ENCODE data around the gene RNF2. TPM values are rescaled to one million over a fixed set of nuclear protein-coding genes. Genes with fewer than 3 reads are reported as not detected.

The RNF2 gene
- total RNA-seq, 2 donors from 2014 or later: 14.9 to 21.7 TPM

DNA sequence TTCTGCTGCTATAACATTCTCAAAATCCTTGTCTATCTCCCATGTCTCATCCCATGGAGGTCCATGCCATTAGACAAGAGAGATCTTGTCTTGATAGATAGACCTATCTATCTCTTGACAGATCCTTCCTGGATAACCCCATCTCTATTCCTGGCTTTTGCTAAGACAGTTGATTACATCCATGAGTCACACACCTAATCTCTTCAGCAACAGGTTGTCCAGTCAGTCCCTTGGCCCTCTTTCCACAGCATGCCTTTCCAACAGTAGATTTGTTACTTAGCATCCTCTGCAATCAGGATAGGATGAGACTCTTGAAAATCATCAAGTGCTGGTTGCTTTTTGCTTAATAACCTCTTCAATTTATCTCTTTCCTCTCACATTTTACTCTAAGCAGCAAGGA lies 64.8 kb downstream of the RNF2 start:
- no peak overlapping the region for H3K27ac ChIP-seq
- intact Hi-C loops (cut with DNase I): no loop called here
- H3K4me1 ChIP-seq: no peaks in the 10 kb centered on the region
- no peak for DNase-seq
- H3K9me3 ChIP-seq: no peaks in the 10 kb centered on the region
- H3K27me3 ChIP-seq: no peaks in the 10 kb centered on the region
- no peak overlapping the region for H3K4me3 ChIP-seq
- H3K9ac ChIP-seq (ENCODE audit: low read depth in 2 of 2, low read length in 2 of 2): no peak overlapping the region
- TF ChIP-seq, protein P1, sequence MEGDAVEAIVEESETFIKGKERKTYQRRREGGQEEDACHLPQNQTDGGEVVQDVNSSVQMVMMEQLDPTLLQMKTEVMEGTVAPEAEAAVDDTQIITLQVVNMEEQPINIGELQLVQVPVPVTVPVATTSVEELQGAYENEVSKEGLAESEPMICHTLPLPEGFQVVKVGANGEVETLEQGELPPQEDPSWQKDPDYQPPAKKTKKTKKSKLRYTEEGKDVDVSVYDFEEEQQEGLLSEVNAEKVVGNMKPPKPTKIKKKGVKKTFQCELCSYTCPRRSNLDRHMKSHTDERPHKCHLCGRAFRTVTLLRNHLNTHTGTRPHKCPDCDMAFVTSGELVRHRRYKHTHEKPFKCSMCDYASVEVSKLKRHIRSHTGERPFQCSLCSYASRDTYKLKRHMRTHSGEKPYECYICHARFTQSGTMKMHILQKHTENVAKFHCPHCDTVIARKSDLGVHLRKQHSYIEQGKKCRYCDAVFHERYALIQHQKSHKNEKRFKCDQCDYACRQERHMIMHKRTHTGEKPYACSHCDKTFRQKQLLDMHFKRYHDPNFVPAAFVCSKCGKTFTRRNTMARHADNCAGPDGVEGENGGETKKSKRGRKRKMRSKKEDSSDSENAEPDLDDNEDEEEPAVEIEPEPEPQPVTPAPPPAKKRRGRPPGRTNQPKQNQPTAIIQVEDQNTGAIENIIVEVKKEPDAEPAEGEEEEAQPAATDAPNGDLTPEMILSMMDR (IDR thresholded peaks at IDR 0.05): no peak
- no peaks in the 10 kb centered on the region for H3K36me3 ChIP-seq

- Histone ChIP-seq H3K9ac (ENCODE audit: low read depth in 2 of 2, low read length in 2 of 2) (no peak overlapping the region), H3K36me3 (no peaks in the 10 kb centered on the region), H3K27me3 (no peaks in the 10 kb centered on the region), H3K4me3 (no peak overlapping the region), H3K9me3 (no peaks in the 10 kb centered on the region), H3K27ac (no peak overlapping the region), H3K4me1 (no peaks in the 10 kb centered on the region)
- intact Hi-C loops (cut with DNase I): no loop called here
- DNase-seq: no peak
- TF ChIP-seq, protein P1 (IDR thresholded peaks at IDR 0.05): no peak
These were observed 66.5 kb downstream of the RNF2 start for GRCh38 chr1:185111873-185112272.

- Histone ChIP-seq H3K9me3 (no peaks in the 10 kb centered on the region), H3K4me1 (no peaks in the 10 kb centered on the region), H3K36me3 (no peaks in the 10 kb centered on the region), H3K9ac (ENCODE audit: low read depth in 2 of 2, low read length in 2 of 2) (no peak overlapping the region), H3K27me3 (no peaks in the 10 kb centered on the region), H3K4me3 (no peak overlapping the region), H3K27ac (no peak overlapping the region)
- TF ChIP-seq, protein P1 (IDR thresholded peaks at IDR 0.05): no peak
- intact Hi-C loops (cut with DNase I): no loop called here
- DNase-seq: no peak
These were observed 67.0 kb downstream of the RNF2 start for GRCh38 chr1:185112356-185112755.

DNA sequence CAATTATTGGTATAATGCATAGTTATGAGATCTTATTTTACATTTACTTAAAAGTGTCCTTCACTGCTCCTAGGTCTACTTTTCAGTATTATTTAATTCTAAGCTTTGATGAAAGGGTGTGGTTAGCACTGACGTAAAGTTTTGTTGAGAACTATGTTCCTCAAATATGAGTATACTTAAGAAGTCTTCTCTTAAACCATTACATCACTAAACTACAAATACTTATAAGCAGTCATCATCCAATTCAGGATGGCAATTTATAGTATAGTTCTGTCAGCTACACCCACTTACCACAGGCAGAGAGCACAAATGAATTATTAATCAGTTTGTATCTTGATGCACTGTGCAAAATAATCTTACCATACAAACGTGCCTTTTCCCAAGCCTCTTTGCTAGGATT lies 84.3 kb downstream of the RNF2 start:
- Histone ChIP-seq H3K9me3 (peaks cover 5% of the 10 kb centered on the region), H3K27me3 (no peaks in the 10 kb centered on the region), H3K4me1 (no peaks in the 10 kb centered on the region), H3K36me3 (no peaks in the 10 kb centered on the region), H3K4me3 (no peak overlapping the region), H3K9ac (ENCODE audit: low read depth in 2 of 2, low read length in 2 of 2) (no peak overlapping the region), H3K27ac (no peak overlapping the region)
- DNase-seq: no peak
- intact Hi-C loops (cut with DNase I): loop anchor here (10.0 kb wide), 1 partner anchor 425 kb away; no protein-coding TSS in a partner anchor
- TF ChIP-seq, protein P1 (IDR thresholded peaks at IDR 0.05): no peak

DNA sequence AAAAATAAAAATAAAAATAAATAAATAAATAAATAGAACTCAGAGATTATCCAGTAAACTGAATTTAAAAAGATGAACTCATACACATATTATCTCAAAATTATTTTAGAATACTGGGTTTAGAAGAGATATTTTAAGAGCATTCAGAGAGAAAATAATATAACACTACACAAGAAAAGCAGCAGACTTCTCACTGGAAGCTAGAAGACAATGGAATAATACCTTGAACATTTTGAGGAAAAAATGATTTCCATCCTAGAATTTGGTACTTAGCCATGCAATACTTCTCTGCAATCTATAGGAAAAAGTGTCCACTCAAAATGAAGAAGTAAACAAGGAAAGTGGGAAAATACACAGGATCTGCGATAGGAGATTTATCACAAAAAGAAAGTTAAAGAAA lies 87.2 kb downstream of the RNF2 start:
- H3K27me3 ChIP-seq: no peaks in the 10 kb centered on the region
- H3K9me3 ChIP-seq: peaks cover 5% of the 10 kb centered on the region
- no peak overlapping the region for H3K4me3 ChIP-seq
- no peak overlapping the region for H3K9ac ChIP-seq (ENCODE audit: low read depth in 2 of 2, low read length in 2 of 2)
- intact Hi-C loops (cut with DNase I): no loop called here
- H3K4me1 ChIP-seq: no peaks in the 10 kb centered on the region
- DNase-seq: no peak
- no peaks in the 10 kb centered on the region for H3K36me3 ChIP-seq
- TF ChIP-seq, protein P1 (IDR thresholded peaks at IDR 0.05): no peak
- no peak overlapping the region for H3K27ac ChIP-seq
